Hindlimb muscle (tissue), 1 donor: ENCODE data around the gene OR2T1. TPM values are rescaled to one million over a fixed set of nuclear protein-coding genes. Genes with fewer than 3 reads are reported as not detected.
"Not testable (repeated sequence)": the region's sequence is repeated elsewhere in the genome, so short reads cannot be mapped to it uniquely, and the experiment has no call there.

Experiments used
- DNase-seq: peaks from one replicate; pipeline ENCODE4 v3.0.0-alpha.2; 2013
- polyA plus RNA-seq: library from polyadenylated mRNA; unstranded; fragments of 120-200 nt; gene quantifications from one replicate; pipeline ENCODE4 v1.2.1, GENCODE V29; 2013; ENCODE audit not compliant: insufficient read length

OR2T1 gene, protein sequence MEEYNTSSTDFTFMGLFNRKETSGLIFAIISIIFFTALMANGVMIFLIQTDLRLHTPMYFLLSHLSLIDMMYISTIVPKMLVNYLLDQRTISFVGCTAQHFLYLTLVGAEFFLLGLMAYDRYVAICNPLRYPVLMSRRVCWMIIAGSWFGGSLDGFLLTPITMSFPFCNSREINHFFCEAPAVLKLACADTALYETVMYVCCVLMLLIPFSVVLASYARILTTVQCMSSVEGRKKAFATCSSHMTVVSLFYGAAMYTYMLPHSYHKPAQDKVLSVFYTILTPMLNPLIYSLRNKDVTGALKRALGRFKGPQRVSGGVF
- polyA plus RNA-seq: not detected

DNA sequence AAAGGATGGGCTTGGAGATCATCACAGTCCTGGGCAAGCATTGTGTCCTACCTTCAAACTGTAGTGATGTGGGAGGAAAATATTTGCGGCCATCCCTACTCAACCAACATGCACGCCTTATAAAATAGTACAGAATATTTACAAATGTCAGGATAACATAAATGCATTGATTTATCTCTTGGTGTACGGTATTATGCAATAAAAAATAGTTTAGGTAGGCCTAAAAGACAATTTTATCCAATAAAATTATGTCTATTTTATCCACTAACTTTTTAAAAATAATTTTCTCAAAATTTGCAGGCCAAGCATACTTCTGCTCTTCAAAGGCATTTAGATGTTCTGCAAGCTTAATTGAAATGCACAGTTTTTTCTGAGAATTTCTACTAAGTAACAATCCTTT, at the start of gene OR2T1:
OR2T1 (plus strand) TSS at position 301 of the 400 bp plus-strand sequence. CDS start 3,100 bp downstream, outside the sequence.
- DNase-seq: no peak

DNA sequence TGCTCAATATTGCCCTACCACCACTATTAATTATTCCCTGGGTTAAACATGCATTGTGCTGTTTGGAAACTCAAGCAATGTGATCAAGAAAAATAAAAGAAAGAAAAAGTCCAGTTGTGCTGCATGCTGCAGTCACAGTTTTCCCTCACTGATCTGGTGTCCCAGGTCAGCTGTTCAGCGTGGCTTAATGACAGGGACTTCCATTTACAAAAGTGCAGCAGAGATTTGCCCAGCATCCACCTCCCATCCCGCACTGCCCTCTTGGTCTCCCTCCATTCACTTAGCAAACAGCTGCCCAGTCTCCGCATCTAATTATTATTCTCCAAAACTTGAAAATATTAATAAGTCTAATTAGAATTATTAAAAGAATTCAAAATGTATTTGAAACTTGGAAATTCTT, 43.4 kb upstream of the OR2T1 start:
- DNase-seq: no peak

DNA sequence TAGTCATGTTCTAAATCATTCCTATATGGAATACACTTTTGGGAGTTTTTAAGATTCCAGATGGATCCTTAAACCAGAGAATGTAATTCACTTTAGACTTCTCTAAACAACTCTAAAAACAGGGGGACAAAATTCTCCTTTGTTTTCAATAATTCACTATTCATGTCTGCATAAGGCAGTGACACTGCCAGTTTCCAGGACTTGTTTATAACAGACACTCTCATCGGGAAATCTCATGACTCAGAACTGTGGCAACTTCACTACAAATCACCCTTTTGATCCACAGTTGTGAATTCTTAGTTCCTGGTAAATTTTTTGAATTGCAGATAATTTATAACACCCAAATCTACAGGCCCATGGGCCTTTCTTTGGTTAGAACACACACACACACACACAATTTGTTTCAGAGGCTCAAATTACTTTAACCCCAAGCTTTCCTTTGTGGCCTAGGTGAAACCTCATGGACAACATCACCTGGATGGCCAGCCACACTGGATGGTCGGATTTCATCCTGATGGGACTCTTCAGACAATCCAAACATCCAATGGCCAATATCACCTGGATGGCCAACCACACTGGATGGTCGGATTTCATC, 41.6 kb upstream of the OR2T1 start, which contains the start of gene OR2T4:
OR2T4 (plus strand) TSS at position 545 of the 595 bp plus-strand sequence; CDS start at position 545, 0 bp downstream.
- DNase-seq: no peak

DNA sequence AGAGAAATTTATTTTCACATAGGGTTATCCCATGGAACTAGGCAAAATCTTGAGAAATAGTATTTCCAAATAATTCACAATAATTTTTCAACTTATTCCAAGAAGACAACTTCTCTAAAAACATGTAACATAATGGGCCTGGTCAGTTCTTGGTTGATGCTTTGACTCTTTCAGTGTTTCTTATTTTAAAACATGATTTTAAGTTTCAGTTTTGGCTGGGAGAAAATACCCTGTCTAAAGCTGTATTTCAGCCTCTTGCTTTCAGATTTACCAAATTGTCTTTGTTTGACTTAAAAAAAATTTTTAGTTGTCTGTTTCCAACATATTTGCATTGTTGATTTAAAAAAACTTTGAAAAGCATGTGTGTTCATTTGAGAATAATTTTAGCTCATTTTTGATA, 36.2 kb upstream of the OR2T1 start:
- DNase-seq: no peak

DNA sequence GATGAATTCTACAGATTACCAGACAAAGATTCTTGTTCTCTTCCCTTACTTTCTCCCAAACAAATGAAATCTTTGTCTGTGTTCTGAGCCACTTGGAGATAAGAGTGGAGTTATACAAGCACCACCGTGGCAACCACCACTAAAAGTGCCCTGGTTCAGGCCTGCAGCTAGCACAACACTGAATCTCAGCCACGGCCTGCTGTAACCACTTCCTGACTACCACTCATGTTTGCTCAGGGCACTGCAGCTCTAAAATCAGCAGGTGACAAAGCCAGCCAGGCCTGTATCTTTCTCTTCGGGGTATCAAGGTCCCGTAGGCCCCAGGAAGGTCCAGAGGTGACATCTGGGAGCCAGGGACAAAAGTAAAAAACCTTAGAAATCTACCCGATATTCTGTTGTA, 30.5 kb upstream of the OR2T1 start:
- no peak for DNase-seq

DNA sequence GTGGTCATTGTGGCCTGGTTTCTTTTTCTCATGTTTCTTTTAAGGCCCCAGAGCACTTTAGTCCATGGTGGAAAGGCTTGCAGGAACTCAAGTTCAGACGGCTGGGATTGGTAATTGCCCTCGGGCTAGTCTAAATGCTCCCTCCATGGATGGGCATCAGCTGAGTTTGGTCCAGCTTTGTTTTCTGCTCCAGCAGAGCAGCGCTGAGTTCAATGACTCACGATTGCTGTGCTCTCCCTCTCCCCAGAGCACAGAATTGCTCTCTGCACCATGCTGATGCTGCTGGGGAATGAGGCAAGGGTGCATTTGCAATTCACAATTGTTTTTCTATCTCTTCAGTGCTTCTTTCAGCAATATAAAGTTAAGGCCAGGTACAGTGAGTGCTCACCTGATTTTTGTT, 29.1 kb upstream of the OR2T1 start:
- no peak for DNase-seq

DNA sequence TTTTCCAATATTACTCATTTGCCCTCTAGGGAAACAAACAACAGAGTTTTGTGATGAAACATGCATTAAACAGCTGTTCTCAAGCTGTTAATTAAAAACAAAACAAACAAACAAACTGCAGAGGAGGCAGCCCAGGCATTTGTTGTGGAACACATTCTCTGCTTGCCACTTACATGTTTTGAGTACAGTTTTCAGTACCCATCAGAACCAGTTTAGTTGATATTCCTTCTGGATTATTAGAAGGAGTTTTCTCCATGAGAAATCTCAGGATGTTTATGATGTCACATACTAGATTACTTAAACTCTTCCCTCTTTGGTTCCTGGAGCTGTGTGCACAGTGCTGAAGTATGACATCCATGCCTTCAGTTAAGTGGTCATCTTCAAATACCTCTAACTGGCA, 27.4 kb upstream of the OR2T1 start, which contains the start of gene OR2T6:
OR2T6 (plus strand) TSS at position 301 of the 400 bp plus-strand sequence. CDS start 11,863 bp downstream, outside the sequence.
- DNase-seq: no peak

DNA sequence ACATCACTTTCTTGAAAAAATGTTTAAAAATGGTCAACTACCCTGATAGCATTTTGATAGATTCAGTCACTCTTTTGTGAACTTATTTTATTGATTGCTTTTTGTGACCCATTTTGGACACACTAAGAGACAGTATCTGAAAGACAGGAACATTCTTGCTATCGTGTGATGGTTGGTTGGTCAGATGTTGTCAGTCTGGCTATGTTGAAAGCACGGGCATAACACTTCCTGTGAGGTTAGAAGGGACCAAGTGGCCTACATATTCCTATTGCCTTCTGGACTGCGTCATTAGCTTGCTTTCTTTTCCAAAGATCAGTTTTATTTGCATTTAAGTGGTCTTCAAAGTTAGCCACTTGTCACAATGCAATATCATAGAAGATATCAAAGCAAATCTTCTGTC, 25.9 kb upstream of the OR2T1 start:
- DNase-seq: no peak

DNA sequence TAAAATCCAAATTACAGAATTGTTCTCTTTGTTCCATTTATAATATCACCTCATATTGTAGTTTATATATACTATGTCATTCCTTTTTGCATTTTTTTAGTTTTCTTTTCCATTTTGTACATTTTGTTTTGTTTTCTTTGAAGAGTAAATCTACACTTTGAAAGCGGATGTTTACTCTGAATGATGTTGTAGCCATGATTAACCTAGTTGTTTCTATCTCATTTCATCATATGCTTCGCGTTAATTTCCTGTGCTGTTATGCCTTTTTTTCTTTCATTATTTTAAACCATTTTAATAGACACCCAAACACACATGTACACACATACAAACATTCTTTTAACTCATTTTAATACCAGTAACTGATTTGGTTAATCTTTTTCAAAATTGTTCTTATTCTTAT, 22.0 kb upstream of the OR2T1 start:
- no peak for DNase-seq

DNA sequence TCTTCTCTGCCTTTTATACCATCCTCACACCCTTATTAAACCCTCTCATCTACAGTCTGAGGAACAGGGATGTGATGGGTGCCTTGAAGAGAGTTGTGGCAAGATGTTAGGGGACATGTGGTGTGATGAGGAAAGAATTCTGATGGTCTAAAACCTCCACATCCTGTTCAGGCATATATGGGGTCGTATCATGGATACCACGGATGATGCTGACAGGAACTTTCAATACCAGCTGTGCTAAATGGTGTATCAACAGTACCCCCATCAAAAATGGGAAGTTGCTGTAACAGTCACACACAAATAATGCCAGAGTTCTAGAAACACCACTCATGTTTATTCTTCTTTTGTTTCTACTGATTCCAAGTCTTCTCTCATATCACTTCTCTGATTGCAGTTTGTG, 14.4 kb upstream of the OR2T1 start:
- DNase-seq: no peak

DNA sequence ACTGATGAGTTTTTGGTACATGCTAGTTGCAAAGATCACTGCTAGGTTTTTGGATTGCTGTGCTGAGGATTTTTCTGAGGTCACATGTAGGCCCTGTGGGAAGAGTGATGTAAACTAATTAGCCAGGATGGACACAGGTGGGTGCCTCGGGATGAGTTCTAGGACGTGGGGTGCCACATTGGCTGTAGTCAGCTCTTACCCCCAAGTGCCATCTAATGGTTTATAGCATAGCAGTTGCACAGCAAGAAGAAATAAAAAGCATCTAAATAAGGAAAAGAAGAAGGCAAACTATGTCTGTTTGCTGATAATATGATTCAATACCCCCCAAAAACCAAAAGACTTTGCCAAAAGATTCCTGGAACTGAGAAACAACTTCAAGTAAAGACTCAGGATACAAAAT, 9.8 kb upstream of the OR2T1 start:
- DNase-seq: no peak

DNA sequence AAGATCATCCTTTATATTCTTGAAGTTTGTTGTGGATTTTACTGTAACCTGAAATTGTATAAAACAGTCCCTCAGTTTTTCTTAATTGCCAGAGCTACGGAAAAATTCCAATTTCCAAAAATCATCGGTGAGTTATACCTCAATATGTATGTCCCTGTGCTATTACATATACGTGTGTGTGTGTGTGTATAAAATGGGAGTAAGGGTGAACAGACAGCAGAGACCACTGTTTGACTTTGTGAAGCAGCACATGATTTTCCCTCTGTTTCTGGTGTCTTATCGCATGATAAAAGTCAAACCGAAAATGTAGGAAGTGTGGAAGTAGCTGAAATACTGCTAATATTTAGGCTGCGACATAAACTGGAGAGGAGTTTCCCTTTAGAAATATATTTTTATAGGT, 1.2 kb downstream of the OR2T1 start:
- DNase-seq: peak; percentile 3

DNA sequence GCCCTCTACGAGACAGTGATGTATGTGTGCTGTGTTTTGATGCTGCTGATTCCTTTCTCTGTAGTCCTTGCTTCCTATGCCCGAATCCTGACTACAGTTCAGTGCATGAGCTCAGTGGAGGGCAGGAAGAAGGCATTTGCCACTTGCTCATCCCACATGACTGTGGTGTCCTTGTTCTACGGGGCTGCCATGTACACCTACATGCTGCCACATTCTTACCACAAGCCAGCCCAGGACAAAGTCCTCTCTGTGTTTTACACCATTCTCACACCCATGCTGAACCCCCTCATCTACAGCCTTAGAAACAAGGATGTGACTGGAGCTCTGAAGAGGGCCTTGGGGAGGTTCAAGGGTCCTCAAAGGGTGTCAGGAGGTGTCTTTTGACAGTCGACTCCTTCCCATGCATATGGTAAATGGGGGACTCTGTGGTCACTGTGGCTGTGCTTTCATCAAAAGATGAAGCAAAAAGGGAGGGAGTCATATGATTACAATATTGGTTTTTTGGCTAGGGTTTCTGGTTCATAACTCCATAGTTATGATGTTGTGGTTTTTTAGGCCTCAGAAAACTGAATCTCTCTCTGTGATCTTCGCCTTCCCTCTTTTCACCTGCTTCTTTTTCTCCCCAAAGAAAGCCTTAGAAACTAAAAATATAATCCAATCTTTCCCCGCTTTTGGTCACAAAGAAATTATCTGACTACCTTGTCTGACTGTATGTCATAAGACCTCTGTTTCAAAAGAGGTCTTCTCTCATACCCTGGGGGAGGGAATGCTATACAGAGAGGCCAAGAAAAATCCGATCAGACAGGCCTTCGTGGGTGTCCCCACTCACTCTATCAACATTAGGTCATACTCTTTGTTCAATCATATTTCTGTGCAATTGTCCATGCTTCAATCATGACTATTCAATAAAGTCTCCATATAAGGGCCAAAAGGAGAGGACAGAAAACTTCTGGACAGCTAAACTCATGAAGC, 4.2 kb downstream of the OR2T1 start:
- no peak for DNase-seq

DNA sequence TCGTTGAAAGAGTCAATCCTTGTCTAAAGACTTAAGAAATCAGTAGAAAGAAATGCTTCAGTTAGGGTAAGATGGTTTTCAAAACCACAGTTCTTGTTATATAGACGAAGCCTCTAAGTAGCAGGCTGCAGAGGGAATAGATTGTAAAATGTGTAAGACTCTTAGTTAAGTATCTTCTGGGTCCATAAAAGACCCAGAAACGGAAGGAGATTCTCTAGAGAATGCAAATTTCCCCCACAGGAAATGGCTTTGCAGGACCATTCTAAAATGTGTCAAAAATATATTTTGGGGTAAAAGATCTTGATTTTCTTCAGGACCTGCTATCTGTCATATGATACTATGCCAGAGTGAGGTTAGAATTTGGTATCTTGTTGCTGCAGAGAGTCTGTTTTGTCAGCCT, 13.4 kb downstream of the OR2T1 start:
- DNase-seq: no peak

DNA sequence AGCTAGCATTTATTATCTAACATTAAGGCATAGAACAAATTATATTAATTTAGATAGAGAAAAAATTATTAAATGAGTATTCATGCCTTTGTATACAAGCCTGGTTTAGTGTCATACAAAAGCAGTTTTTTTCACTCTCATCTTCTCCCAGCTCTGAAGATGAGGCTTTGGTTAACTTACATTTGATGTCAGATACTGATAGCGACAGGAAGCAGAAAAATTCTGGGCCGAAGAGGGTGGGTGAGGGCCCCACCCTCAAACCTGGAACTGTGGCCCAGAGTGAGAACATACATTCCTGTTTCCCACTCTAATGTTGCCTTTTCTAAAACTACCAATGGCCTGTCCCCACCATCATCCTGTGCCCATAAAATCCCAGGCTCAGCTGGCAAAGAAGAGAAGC, 15.0 kb downstream of the OR2T1 start:
- DNase-seq: no peak

DNA sequence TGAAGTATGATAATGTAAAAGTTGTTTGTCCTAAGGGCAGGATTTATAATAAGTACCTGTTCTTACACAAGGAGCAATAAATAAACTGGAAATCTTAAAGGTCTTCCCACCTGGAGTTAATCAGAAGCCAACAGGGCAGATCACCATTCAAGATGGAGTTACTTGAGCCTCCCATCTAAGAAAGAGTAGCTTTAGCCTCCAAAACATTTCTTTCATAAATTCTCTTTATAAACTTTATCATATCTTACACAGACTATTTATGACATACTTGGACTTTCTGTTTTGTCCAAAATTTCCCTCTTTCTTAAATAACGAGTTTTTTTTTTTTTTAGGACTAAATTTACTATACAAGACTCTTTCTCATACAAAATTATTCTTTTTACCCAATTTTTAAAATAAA, 18.5 kb downstream of the OR2T1 start:
- no peak for DNase-seq

DNA sequence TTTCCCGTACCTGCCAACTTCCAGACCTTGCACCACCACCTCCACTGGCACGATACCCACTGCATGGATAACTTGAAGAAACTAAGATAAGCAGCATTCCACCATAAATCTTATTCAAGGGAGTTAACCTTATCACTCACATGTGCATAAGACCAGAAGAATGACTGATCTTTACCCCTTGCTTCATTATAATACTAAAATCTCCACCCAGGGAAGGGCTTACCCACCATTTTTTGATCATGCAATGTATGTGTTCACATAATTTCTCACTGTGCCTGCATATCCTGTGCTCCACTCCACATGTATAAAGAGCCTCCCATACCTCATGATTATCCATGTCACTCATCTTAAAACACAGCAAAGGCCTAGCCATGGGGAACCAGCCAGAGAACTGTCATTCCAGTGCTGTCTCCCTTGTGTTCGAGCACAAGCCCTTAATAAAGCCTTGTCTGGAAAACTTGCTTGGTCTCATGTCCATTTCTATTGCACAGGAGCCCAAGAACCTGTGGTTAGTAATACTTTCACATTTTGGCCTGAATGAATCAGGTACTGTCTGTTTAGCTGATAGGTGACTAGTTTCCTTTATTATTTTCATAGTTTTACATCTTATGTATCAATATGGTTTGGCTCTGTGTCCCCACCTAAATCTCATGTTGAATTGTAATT, 24.8 kb downstream of the OR2T1 start:
- not testable (repeated sequence) for DNase-seq

DNA sequence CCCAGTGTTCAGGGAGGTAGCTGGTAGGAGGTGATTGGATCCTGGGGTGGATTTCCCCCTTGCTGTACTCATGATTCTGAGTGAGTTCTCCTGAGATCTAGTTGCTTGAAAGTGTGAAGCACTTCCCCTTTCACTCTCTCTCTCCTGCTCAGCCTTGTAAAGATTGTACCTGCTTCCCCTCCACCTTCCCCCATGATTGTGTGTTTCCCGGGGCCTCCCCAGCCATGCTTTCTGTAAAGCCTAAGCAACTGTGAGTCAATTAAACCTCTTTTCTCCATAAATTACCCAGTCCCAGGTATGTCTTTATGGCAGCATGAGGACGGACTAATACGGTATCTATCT, 25.3 kb downstream of the OR2T1 start:
- not testable (repeated sequence) for DNase-seq

DNA sequence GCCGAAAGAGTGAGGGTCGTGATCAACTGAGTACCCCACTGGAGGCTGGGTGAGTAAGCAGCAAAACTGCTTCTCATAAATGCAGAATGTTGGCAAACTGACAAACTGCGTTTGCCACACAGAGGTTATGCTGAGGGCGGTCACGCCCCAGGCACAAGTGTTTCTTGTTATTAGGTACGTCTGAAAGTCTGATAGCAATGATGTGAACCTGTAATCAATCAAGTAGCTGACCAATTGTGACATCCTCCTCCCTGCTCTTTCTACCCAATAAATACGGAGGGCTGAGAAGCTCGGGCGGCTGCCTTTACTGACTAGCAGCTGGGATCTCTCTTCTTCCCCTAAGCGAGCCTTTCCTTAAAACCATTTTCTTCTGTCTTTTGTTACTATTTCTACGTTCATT, 28.8 kb downstream of the OR2T1 start:
- not testable (repeated sequence) for DNase-seq

DNA sequence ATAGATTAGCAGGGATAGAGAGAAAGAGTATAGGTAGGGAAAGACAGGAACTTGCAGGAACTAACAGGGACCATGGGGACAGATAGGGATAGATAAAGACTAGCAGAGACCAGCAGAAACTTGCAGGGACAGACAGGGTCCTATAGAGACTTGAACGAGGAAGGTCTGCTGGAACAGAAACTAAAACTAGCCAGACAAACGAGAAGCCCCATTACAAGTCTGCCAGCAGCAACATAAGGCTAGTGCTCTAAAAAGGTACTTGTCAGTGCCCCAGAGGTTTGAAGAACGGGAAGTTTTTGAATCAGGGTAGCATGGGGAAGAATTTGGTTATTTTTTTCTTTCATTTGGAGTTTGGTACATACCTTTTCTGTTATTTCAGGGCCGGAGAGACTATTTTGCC, 29.4 kb downstream of the OR2T1 start:
- not testable (repeated sequence) for DNase-seq

DNA sequence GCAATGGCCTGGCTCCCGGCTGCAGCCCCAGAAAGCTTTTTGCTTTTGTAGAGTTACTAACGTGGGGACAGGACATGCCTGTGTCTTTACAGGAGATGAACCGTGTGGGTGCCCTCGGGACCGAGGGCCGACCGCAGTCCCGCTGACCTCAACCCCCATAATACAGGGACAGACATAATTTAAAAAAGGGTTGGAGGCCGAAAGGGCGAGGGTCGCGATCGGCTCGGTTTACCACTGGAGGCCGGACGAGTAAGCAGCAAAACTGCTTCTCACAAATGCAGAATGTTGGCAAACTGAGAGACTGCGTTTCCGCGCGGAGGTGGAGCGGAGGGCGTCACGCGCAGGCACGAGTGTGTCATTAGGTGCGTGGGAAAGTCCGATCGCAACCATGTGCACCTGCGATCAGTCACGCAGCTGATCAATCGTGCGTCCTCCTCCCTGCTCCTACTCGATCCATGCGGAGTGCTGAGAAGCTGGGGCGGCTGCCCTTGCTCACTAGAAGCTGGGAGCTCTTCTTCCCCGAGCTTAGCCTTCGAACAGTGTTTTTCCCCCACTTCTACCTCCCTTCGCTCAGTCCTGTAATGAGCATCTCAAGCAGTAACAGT, 31.1 kb downstream of the OR2T1 start:
- not testable (repeated sequence) for DNase-seq

DNA sequence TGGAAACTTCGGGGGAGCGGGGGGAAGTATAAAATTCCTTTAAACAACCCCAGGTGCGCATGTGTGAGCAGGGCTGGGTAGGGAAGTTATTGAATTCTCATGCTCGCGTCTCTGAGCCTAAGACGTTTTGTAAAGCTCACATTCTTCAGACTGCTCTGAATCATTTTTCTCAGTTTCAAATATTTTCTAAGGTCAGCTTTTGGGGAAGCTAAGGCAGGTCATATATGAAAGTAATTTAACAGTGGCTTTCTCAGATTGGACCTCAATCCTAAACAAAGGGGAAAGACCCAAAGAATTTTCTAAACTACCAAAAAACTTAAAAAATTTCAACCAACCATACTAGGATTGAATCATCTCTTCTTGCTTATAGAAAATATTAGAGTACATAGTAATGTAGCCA, 32.1 kb downstream of the OR2T1 start:
- not testable (repeated sequence) for DNase-seq
